GM12878 (cell line): ENCODE results near the gene RBMS1. TPM values are rescaled to one million over a fixed set of nuclear protein-coding genes. Genes with fewer than 3 reads are reported as not detected.

Experiments used
- ATAC-seq: fragments of 200-7000 bp; cut with Tn5 transposase; 3 replicates; pipeline ENCODE4 v1.9.1; 2020; ENCODE audit warnings: mild to moderate bottlenecking, moderate library complexity
- BruUV-seq: library from RNA; stranded (reverse); fragments of 400-500 nt; replicated peaks from 2 replicates; lab custom pipeline; 2021; lab: Mats Ljungman, UMichigan
- CTCF ChIA-PET: fragments of 300-600 bp; sonication (Branson Sonifier 250); formaldehyde crosslinking; extraction: SDS; loops from one replicate; lab custom pipeline; 2021; ENCODE audit warnings: inconsistent platforms; lab: Yijun Ruan, JAX
- POLR2A ChIA-PET: fragments of 350-600 bp; formaldehyde crosslinking; extraction: SDS; loops from one replicate; lab custom pipeline; 2021; ENCODE audit warnings: inconsistent platforms; lab: Charles Lee
- RAD21 ChIA-PET: fragments of 300-600 bp; sonication (Branson Sonifier 250); formaldehyde crosslinking; loops from one replicate; lab custom pipeline; 2023; ENCODE audit warnings: antibody characterized with exemption; ENCODE audit not compliant: unreplicated experiment; lab: Charles Lee
- SMC1A ChIA-PET: fragments of 300-600 bp; sonication (Branson Sonifier 250); formaldehyde crosslinking; loops from one replicate; lab custom pipeline; 2023; ENCODE audit not compliant: unreplicated experiment, uncharacterized antibody; lab: Charles Lee
- DNase-seq: peaks from one replicate; pipeline ENCODE4 v3.0.0-alpha.2; 2011; ENCODE audit warnings: low read depth, low spot score
- FAIRE-seq: peaks from 3 replicates; lab custom pipeline; 2011; peaks lifted over from hg19 to GRCh38; lab: Jason Lieb, UNC
- H2AFZ ChIP-seq: 2 replicates; pipeline ENCODE4 v1.6.0; 2011; ENCODE audit warnings: low read depth, low read length, control low read depth; ENCODE audit not compliant: control insufficient read depth
- H3K27ac ChIP-seq: 2 replicates; pipeline ENCODE4 v1.5.1; 2011; ENCODE audit warnings: control low read depth; ENCODE audit not compliant: control insufficient read depth, insufficient read depth
- H3K27me3 ChIP-seq, 2 experiments: replicated peaks in 1 of 2; 2 replicates each; pipeline versions ENCODE4 v1.6.0 to v1.6.1; 2011; ENCODE audit warnings: low read length in 1 of 2; ENCODE audit not compliant: control insufficient read depth in 2 of 2, insufficient read depth in 2 of 2
- H3K36me3 ChIP-seq, 2 experiments: 2 replicates each; pipeline ENCODE4 v1.5.1; 2011; ENCODE audit warnings: low read length in 1 of 2; ENCODE audit not compliant: control insufficient read depth in 2 of 2, insufficient read depth in 2 of 2
- H3K4me1 ChIP-seq: 2 replicates; pipeline ENCODE4 v1.6.1; 2011; ENCODE audit warnings: mild to moderate bottlenecking, low read length, moderate library complexity, mixed read lengths; ENCODE audit not compliant: control insufficient read depth, insufficient read depth
- H3K4me2 ChIP-seq: 2 replicates; pipeline ENCODE4 v1.6.0; 2011; ENCODE audit warnings: control low read depth; ENCODE audit not compliant: control insufficient read depth, insufficient read depth
- H3K4me3 ChIP-seq: fragments of 200-600 bp; sonication (generic); 2 replicates; pipeline ENCODE4 v1.5.1; 2016
- H3K79me2 ChIP-seq: 2 replicates; pipeline ENCODE4 v1.6.0; 2011; ENCODE audit warnings: low read length; ENCODE audit not compliant: control insufficient read depth, insufficient read depth
- H3K9ac ChIP-seq: 2 replicates; pipeline ENCODE4 v1.8.0; 2011; ENCODE audit warnings: low read length, control low read depth, mixed read lengths; ENCODE audit not compliant: control insufficient read depth, insufficient read depth
- H3K9me3 ChIP-seq: replicated peaks from 3 replicates; pipeline ENCODE4 v1.5.1; 2011; ENCODE audit warnings: mild to moderate bottlenecking, low read length; ENCODE audit not compliant: control insufficient read depth, insufficient read depth
- H4K20me1 ChIP-seq: 2 replicates; pipeline ENCODE4 v1.6.0; 2011; ENCODE audit not compliant: control insufficient read depth, insufficient read depth
- CEBPB ChIP-seq, 2 experiments: fragments of 150-350 bp in 1 of 2; IDR thresholded peaks; 2 replicates each; pipeline ENCODE4 v1.6.1; 2012 to 2014; ENCODE audit warnings: low read depth in 2 of 2, low read length in 2 of 2, borderline replicate concordance in 1 of 2, inconsistent platforms in 1 of 2
- DPF2 ChIP-seq: fragments of 450-650 bp; IDR thresholded peaks from 2 replicates; pipeline ENCODE4 v1.6.1; 2017; ENCODE audit warnings: mild to moderate bottlenecking
- E4F1 ChIP-seq: fragments of 450-650 bp; IDR thresholded peaks from 2 replicates; pipeline ENCODE4 v1.6.1; 2018; ENCODE audit warnings: borderline replicate concordance, mild to moderate bottlenecking; ENCODE audit not compliant: partially characterized antibody
- EP300 ChIP-seq, 2 experiments: fragments of 150-350 bp in 1 of 2; IDR thresholded peaks; 2 replicates each; pipeline ENCODE4 v1.6.1; 2011 to 2012; ENCODE audit warnings: low read depth in 2 of 2, low read length in 2 of 2, borderline replicate concordance in 1 of 2, improper control_type of control experiment in 1 of 2, inconsistent platforms in 1 of 2; ENCODE audit not compliant: control insufficient read depth in 1 of 2
- EZH2 ChIP-seq: IDR thresholded peaks from 2 replicates; pipeline ENCODE4 v1.6.1; 2012; ENCODE audit warnings: low read depth, mild to moderate bottlenecking, control low read depth, inconsistent platforms, low read length, borderline replicate concordance; ENCODE audit not compliant: control insufficient read depth
- JUND ChIP-seq: IDR thresholded peaks from 2 replicates; pipeline ENCODE4 v1.6.1; 2012; ENCODE audit warnings: low read depth, mild to moderate bottlenecking, low read length, improper control_type of control experiment, moderate library complexity
- POLR2AphosphoS2 ChIP-seq: IDR thresholded peaks from 2 replicates; pipeline ENCODE4 v1.6.1; 2011; ENCODE audit warnings: low read depth, mild to moderate bottlenecking, low read length, improper control_type of control experiment, moderate library complexity
- RCOR1 ChIP-seq: conservative IDR thresholded peaks from 2 replicates; pipeline ENCODE4 v1.6.1; 2012; ENCODE audit warnings: low read depth, low read length, improper control_type of control experiment
- RFX5 ChIP-seq: IDR thresholded peaks from 2 replicates; pipeline ENCODE4 v1.6.1; 2011; ENCODE audit warnings: low read depth, low read length, improper control_type of control experiment
- SIN3A ChIP-seq: IDR thresholded peaks from 2 replicates; pipeline ENCODE4 v1.6.1; 2012; ENCODE audit warnings: low read depth, low read length, improper control_type of control experiment
- SMAD5 ChIP-seq: IDR thresholded peaks from 2 replicates; pipeline ENCODE4 v1.6.1; 2016; ENCODE audit warnings: antibody characterized with exemption, low read depth
- ZBED1 ChIP-seq: IDR thresholded peaks from 2 replicates; pipeline ENCODE4 v1.6.1; 2016; ENCODE audit warnings: borderline replicate concordance
- ZZZ3 ChIP-seq: IDR thresholded peaks from 2 replicates; pipeline ENCODE4 v1.6.1; 2011; ENCODE audit warnings: low read depth; ENCODE audit not compliant: control insufficient read depth, insufficient read length
- WGBS: methylation state at CpG from one replicate; pipeline ENCODE4 v1.1.6; 2016; ENCODE audit warnings: low lambda C conversion rate; ENCODE audit not compliant: insufficient replicate concordance, insufficient coverage; ENCODE audit errors: missing lambda C conversion rate; 5-methylcytosine and 5-hydroxymethylcytosine counted together
- in situ Hi-C: fragments of 300-500 bp; cut with MboI; formaldehyde crosslinking; loops from 9 replicates; pipeline ENCODE4 v1.14.3; 2018; ENCODE audit warnings: mixed read lengths
- intact Hi-C: fragments of 100-400 bp; cut with micrococcal nuclease; formaldehyde crosslinking; loops from one replicate; pipeline ENCODE4 v1.14.2; 2022; ENCODE audit not compliant: unreplicated experiment
- polyA plus RNA-seq, 11 experiments: library from polyadenylated mRNA; depleted of rRNA in 4 of 11; unstranded in 6 of 11; stranded (reverse) in 5 of 11; fragments of >200 nt; fragmentation: Nextera tagmentation in 4 of 11; fragmentation: Illumina TruSeq in 1 of 11; extraction: Ambion mirVana in 4 of 11; extraction: Trizol in 1 of 11; gene quantifications; 1 replicate in 1 of 11; 2 replicates in 10 of 11; pipeline versions ENCODE4 v1.2.1 to v1.2.3, GENCODE V29; 2011 to 2016; ENCODE audit warnings: inconsistent platforms in 2 of 11, missing spikeins in 2 of 11, low read depth in 1 of 11
- total RNA-seq, 4 experiments: library from RNA; depleted of rRNA in 3 of 4; stranded (reverse); fragments of >200 nt in 3 of 4; fragmentation: Illumina TruSeq in 1 of 4; extraction: Trizol in 1 of 4; gene quantifications; 2 replicates each; pipeline versions ENCODE4 v1.2.1 to v1.2.3, GENCODE V29; 2013 to 2021

Gene RBMS1
- total and polyA plus RNA-seq, 10 of the 15 experiments (the other 5 are each of a cell fraction or from before 2014, with no cell fraction given): 0.04 to 0.31 (median 0.17) TPM; not detected in 1

GRCh38 chr2:160408959-160409291 is 84.7 kb downstream of the RBMS1 start:
- ChIA-PET RAD21 (no interaction called here), SMC1A (no interaction called here)
- DNase-seq: no peak

More at GRCh38 chr2:160408959-160409291, 84.7 kb downstream of the RBMS1 start:
- H3K4me3 ChIP-seq: no peak overlapping the region
- no TSS peak for BruUV-seq
- H3K27ac ChIP-seq: no peak overlapping the region
- H3K27me3 ChIP-seq: peaks cover 0 to 10% of the 10 kb centered on the region in 2 experiments; a peak in 1 of 4 replicates
- H2AFZ ChIP-seq: no peak overlapping the region
- no peak overlapping the region for H3K4me2 ChIP-seq
- ATAC-seq (no peak), FAIRE-seq (no peak)
- H3K36me3 ChIP-seq: no peaks in the 10 kb centered on the region
- in situ Hi-C loops (no loop called here), intact Hi-C loops (no loop called here)
- POLR2A ChIA-PET: no interaction called here
- TF ChIP-seq POLR2AphosphoS2 (no peak), EZH2 (no peak), ZBED1 (no peak), SMAD5 (no peak), EP300 (IDR thresholded peaks at IDR 0.05; ENCODE audit: borderline replicate concordance in 1 of 2, control insufficient read depth in 1 of 2, low read depth in 2 of 2, low read length in 2 of 2) (no peak), ZZZ3 (no peak), E4F1 (no peak), CEBPB (IDR thresholded peaks at IDR 0.05; ENCODE audit: borderline replicate concordance in 1 of 2, low read depth in 2 of 2, low read length in 2 of 2) (no peak), RFX5 (no peak), JUND (no peak), RCOR1 (no peak), SIN3A (no peak), DPF2 (no peak)
- 66% methylated on average over 2 of the region's 2 CpGs for WGBS
- H3K9me3 ChIP-seq: no peaks in the 10 kb centered on the region; the same call in 2 of the 3 replicates
- no peaks in the 10 kb centered on the region for H4K20me1 ChIP-seq
- CTCF ChIA-PET: no interaction called here
- peaks cover 8% of the 10 kb centered on the region for H3K4me1 ChIP-seq
- H3K9ac ChIP-seq: no peak overlapping the region
- H3K79me2 ChIP-seq: no peaks in the 10 kb centered on the region
